Adrenal gland (tissue), 12 donors: Measurements from ENCODE around the gene CWC27. TPM values are rescaled to one million over a fixed set of nuclear protein-coding genes. Genes with fewer than 3 reads are reported as not detected.

Experiments used
- DNase-seq, 7 donors: peaks; one replicate each; pipeline ENCODE4 v3.0.0-alpha.2; 2019 to 2020
- H3K27ac ChIP-seq, 5 donors: fragments of 200-600 bp; sonication (generic) in 4 of 5; 1 replicate in 3 of 5; 2 replicates in 2 of 5; pipeline versions ENCODE4 v1.5.1 to v1.8.0; 2016 to 2020; ENCODE audit warnings: mild to moderate bottlenecking in 1 of 5
- H3K27me3 ChIP-seq: fragments of 200-600 bp; 2 replicates; pipeline ENCODE4 v1.8.0; 2021
- H3K36me3 ChIP-seq, 2 donors: fragments of 200-600 bp; replicated peaks in 1 of 2; 1 replicate in 1 of 2; 2 replicates in 1 of 2; pipeline versions ENCODE4 v1.5.1 to v1.8.0; 2018 to 2022
- H3K4me1 ChIP-seq, 2 donors: fragments of 200-600 bp; replicated peaks in 1 of 2; 1 replicate in 1 of 2; 2 replicates in 1 of 2; pipeline versions ENCODE4 v1.5.1 to v1.8.0; 2018 to 2021
- H3K4me3 ChIP-seq, 4 donors: fragments of 200-600 bp; sonication (generic) in 3 of 4; one replicate each; pipeline ENCODE4 v1.5.1; 2016 to 2018
- H3K9me3 ChIP-seq, 3 donors: fragments of 200-600 bp; sonication (generic) in 1 of 3; replicated peaks in 1 of 3; 1 replicate in 2 of 3; 2 replicates in 1 of 3; pipeline versions ENCODE4 v1.5.1 to v1.8.0; 2016 to 2021
- CTCF ChIP-seq, 6 experiments: fragments of 450-650 bp in 4 of 6; fragments of 200-600 bp in 2 of 6; sonication (generic) in 1 of 6; IDR thresholded peaks; 1 replicate in 5 of 6; 2 replicates in 1 of 6; pipeline versions ENCODE4 v1.5.1 to v1.8.0; 2016 to 2021; ENCODE audit warnings: antibody characterized with exemption in 6 of 6, mild to moderate bottlenecking in 2 of 6, moderate library complexity in 1 of 6
- POLR2A ChIP-seq, 2 donors: fragments of 450-650 bp; IDR thresholded peaks; one replicate each; pipeline ENCODE4 v1.6.1; 2017; ENCODE audit warnings: antibody characterized with exemption in 2 of 2, mild to moderate bottlenecking in 2 of 2, moderate library complexity in 1 of 2
- WGBS, 4 donors: extraction: QIAGEN DNeasy Blood & Tissue Kit in 2 of 4; methylation state at CpG; one replicate each; pipeline versions ENCODE4 v1.1.5 to v1.1.7; 2013 to 2017; 5-methylcytosine and 5-hydroxymethylcytosine counted together
- intact Hi-C, 2 donors: fragments of 100-400 bp; cut with DNase I; formaldehyde crosslinking; loops; one replicate each; pipeline versions ENCODE4 v1.14.1 to v1.15.0; 2022 to 2023
- polyA plus RNA-seq, 3 donors: library from polyadenylated mRNA; stranded (reverse); fragments of 200-250 nt in 2 of 3; fragments of 350-450 nt in 1 of 3; fragmentation: Illumina TruSeq in 1 of 3; extraction: RNeasy Lipid Tissue Mini Kit (QIAGEN cat#74804) in 1 of 3; gene quantifications; one replicate each; pipeline ENCODE4 v1.2.3, GENCODE V29; 2013 to 2014
- total RNA-seq, 9 donors: library from RNA; depleted of rRNA in 4 of 9; stranded (reverse); fragments of >200 nt in 4 of 9; fragments of 120-200 nt in 1 of 9; fragmentation: NEBNext Ultra II Directional in 1 of 9; extraction: Animal tissue kit (Norgen Biotek cat#: 25700) in 1 of 9; gene quantifications; one replicate each; pipeline versions ENCODE4 v1.1.0 to v1.2.4, GENCODE V29; 2013 to 2023
- donor health status: healthy with polysubstance abuse.
- donor health status: Bipolar disorder and iron deficiency.
- donor health status: DM: yes; HTN: yes; CAD: no.
- donor health status: DM: no; HTN: no; CAD: no.
- donor health status: DM: no; HTN: no; CAD: no.
- donor health status: DM: yes; HTN: yes; CAD: no.

The CWC27 gene
- total and polyA plus RNA-seq, 12 donors = 7.3 to 31.0 (median 15.6) TPM

DNA sequence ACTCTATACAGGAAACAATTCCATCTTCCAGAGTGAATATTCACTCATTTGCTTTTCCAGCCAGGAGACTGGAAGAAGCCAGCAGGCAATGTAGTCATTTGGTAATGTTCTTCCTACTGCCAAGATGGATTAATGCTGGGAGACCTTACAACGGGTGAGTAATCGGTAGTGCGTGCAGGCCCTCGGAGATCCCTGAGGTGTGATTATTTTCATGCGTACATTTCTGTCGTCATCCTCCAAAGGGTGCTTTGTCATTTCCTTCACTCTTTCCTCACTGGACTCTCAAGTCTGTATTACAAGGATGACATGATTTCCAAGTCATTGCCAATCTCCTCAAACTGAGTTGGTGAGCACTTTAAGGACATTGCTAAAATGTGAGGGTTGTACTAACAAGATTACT is 263.5 kb downstream of the CWC27 start:
- intact Hi-C loops = no loop called here
- H3K27me3 ChIP-seq = no peaks in the 10 kb centered on the region
- no peak for DNase-seq
- TF ChIP-seq CTCF (IDR thresholded peaks at IDR 0.05) (no peak), POLR2A (IDR thresholded peaks at IDR 0.05) (no peak)
- 86 to 99% (median 92%) methylated on average over 6 of the region's 6 CpGs for WGBS, 4 donors
- no peak overlapping the region for H3K4me3 ChIP-seq
- H3K4me1 ChIP-seq = peaks cover 0 to 7% of the 10 kb centered on the region in 2 donors
- no peaks in the 10 kb centered on the region for H3K9me3 ChIP-seq
- H3K36me3 ChIP-seq = no peaks in the 10 kb centered on the region
- H3K27ac ChIP-seq = no peak overlapping the region

DNA sequence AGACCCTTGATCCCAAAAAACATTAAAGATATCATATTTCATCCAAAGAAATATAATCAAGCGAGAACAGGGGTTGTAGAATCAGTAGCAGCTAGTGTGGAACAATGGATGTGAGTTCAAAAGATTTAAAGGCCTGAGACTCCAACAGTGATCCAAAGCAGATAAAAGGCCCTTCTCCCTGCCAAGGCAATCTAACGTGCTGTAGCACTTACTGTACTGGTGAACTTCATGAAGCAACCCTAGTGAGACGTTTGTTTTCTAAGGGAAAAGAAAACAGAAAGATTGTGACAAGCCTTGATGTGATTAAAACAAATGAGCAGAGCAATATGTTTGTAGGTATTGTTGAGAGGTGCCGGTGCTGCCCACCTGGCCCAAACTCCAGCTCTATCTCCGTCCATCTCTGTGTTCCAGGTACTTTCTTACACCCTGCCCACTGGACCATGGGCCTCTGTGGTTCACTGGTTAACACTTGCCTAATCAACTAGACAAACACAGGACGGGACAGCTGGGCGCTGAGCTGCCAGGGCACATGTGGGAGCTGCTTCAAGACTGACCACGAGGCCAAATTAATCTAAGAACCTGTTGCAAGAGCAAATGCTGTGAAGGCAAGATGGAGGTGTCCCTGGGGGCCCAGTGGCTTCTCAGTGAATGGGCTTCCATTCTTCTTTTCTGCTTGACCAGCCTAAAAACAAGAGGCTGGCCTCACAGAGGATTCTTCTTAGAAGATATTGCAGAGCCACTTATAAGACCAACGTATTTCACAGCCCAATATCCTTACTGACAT is 265.5 kb downstream of the CWC27 start:
- Histone ChIP-seq H3K4me1 (peaks cover 0 to 7% of the 10 kb centered on the region in 2 donors), H3K36me3 (no peaks in the 10 kb centered on the region), H3K4me3 (no peak overlapping the region), H3K9me3 (no peaks in the 10 kb centered on the region), H3K27ac (no peak overlapping the region), H3K27me3 (no peaks in the 10 kb centered on the region)
- intact Hi-C loops = no loop called here
- WGBS, 4 donors = 84 to 88% (median 87%) methylated on average over 9 of the region's 9 CpGs
- peak in 1 of 7 donors; percentile 17 for DNase-seq
- TF ChIP-seq POLR2A (IDR thresholded peaks at IDR 0.05) (no peak), CTCF (IDR thresholded peaks at IDR 0.05) (no peak)

- peaks cover 0 to 7% of the 10 kb centered on the region in 2 donors for H3K4me1 ChIP-seq
- no peaks in the 10 kb centered on the region for H3K27me3 ChIP-seq
- intact Hi-C loops = no loop called here
- peak overlapping the region in 1 of 4 donors; percentile 79 for H3K4me3 ChIP-seq
- no peak for TF ChIP-seq CTCF (IDR thresholded peaks at IDR 0.05)
- TF ChIP-seq POLR2A (IDR thresholded peaks at IDR 0.05) = no peak
- H3K27ac ChIP-seq = peak overlapping the region in 4 of 5 donors; percentile 68 to 99 (median 90)
- 76 to 80% (median 80%) methylated on average over 14 of the region's 14 CpGs for WGBS, 4 donors
- no peaks in the 10 kb centered on the region for H3K9me3 ChIP-seq
- DNase-seq = peak in 1 of 7 donors; percentile 18
- H3K36me3 ChIP-seq = no peaks in the 10 kb centered on the region
Observed at GRCh38 chr5:65034813-65035209, 266.1 kb downstream of the CWC27 start.

- H3K27me3 ChIP-seq = no peaks in the 10 kb centered on the region
- H3K36me3 ChIP-seq = no peaks in the 10 kb centered on the region
- peak overlapping the region; percentile 37 to 99 (median 87) for H3K27ac ChIP-seq
- peaks cover 0 to 7% of the 10 kb centered on the region in 2 donors for H3K4me1 ChIP-seq
- intact Hi-C loops = no loop called here
- H3K9me3 ChIP-seq = no peaks in the 10 kb centered on the region
- 1 to 2% (median 1%) methylated on average over 34 to 68 of the region's 68 CpGs for WGBS, 4 donors
- H3K4me3 ChIP-seq = peak overlapping the region in 3 of 4 donors; percentile 26 to 79 (median 31)
- TF ChIP-seq POLR2A (IDR thresholded peaks at IDR 0.05) (peak; percentile 42 to 61), CTCF (IDR thresholded peaks at IDR 0.05) (peak in 4 of 6 experiments; percentile 12 to 35 (median 20))
- DNase-seq = peak; percentile 87 to 93 (median 92)
Observed at GRCh38 chr5:65035211-65036206, 266.8 kb downstream of the CWC27 start.
